ENCODE measurements around the gene CRADD.

CRADD gene

DNA sequence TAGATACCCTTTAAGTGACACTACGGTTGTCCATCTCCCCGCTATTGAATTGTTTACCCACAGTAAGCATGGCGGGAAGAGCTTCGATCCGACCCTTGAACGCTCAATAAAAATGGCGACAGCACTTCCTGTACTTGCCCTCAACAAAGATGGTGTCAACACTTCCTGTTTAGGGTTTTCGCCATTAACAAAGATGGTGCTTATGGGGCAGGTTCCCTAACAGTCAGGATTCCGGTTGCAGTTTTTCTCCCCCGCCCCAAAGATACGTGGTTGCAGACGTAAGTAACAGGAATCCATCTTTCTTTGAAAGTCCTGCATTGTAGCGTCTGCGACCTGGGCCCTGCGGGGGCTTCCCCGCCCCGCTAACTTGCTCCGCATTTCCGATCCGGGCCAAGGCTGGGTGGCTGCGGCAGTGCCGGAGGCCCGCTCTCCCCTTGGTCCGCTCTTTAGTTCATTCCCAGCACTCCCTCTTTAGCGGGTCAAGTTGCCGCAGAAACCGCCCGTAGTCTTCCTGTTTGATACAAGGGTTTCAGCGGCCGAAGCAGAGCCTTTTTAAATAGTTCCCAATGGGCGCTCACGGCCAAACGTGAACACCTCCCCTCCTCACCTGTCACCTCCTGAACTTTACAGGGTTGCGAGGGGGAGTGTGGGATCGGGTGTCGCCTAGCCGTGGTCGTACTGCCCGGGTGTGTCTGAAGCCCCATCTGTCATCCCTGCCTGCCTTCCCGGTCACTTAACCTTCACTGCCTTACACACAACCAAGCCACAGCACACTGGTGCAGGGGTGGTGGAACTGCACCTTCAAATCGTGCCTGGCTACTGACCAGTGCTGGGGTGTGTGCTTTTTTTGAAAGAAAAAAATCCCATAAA is at the start of gene CRADD:
CRADD (plus strand) TSS at position 181 of the 870 bp plus-strand sequence.
- TF ChIP-seq, protein P1, sequence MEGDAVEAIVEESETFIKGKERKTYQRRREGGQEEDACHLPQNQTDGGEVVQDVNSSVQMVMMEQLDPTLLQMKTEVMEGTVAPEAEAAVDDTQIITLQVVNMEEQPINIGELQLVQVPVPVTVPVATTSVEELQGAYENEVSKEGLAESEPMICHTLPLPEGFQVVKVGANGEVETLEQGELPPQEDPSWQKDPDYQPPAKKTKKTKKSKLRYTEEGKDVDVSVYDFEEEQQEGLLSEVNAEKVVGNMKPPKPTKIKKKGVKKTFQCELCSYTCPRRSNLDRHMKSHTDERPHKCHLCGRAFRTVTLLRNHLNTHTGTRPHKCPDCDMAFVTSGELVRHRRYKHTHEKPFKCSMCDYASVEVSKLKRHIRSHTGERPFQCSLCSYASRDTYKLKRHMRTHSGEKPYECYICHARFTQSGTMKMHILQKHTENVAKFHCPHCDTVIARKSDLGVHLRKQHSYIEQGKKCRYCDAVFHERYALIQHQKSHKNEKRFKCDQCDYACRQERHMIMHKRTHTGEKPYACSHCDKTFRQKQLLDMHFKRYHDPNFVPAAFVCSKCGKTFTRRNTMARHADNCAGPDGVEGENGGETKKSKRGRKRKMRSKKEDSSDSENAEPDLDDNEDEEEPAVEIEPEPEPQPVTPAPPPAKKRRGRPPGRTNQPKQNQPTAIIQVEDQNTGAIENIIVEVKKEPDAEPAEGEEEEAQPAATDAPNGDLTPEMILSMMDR (IDR thresholded peaks at IDR 0.05; ENCODE audit: insufficient read depth, missing control alignments) = no peak
- FAIRE-seq (peak; percentile 90), DNase-seq (ENCODE audit: insufficient read length, low spot score) (peak; percentile 31)

DNA sequence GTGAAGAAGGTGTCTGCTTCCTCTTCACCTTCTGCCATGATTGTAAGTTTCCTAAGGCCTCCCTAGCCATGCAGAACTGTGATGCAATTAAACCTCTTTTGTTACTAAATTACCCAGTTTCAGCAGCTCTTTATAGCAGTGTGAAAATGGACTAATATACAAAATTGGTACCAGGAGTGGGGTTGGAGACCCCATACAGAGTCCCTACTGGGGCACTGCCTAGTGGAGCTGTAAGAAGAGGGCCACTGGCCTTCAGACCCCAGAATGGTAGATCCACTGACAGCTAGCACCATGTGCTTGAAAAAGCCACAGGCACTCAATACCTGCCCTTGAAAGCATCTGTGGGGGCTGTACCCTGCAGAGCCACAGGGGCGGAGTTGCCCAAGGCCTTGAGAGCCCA is 44.8 kb upstream of the CRADD start:
- TF ChIP-seq, protein P1 (IDR thresholded peaks at IDR 0.05; ENCODE audit: insufficient read depth, missing control alignments) = no peak
- no peak for FAIRE-seq
- no peak for DNase-seq (ENCODE audit: insufficient read length, low spot score)

DNA sequence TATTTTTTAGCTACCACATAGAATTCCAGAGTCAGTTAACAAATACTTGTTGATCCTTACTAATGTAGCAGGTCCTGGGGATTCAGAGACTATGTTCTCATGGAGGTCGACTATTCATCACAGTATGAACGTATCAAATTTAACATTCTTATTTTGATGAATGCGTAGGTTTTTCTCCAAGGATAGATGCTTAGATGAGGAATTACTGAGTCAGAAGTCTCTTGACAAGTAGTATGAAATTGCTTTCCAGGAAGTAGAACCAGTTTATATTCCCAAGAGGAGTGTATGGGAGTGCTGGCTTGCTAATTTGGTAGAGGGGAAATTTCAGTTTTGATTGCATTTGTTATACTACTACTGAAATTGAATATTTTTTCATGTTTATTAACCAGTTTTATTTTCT is 42.8 kb upstream of the CRADD start:
- no peak for DNase-seq (ENCODE audit: insufficient read length, low spot score)
- no peak for FAIRE-seq
- TF ChIP-seq, protein P1 (IDR thresholded peaks at IDR 0.05; ENCODE audit: insufficient read depth, missing control alignments) = no peak

DNA sequence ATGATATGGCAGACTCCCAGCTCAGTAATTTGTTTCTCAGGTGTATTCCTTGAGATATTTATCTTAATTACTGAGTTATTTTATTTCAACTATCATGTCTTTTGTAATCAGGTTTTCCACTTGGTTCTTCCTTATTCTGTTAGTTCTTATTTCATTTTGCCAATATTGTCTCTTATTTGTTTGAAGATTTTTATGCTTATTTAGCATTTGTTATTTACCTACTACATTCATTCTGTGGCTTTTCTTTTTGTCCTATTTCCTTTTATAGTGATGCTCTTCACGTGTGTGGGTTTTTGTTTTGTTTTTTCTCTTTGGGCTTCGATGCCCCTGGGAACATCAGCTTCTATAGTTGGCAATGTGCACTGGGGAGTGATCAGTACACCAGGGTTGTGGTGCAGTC is 40.5 kb upstream of the CRADD start:
- no peak for FAIRE-seq
- TF ChIP-seq, protein P1 (IDR thresholded peaks at IDR 0.05; ENCODE audit: insufficient read depth, missing control alignments) = no peak
- DNase-seq (ENCODE audit: insufficient read length, low spot score) = no peak

DNA sequence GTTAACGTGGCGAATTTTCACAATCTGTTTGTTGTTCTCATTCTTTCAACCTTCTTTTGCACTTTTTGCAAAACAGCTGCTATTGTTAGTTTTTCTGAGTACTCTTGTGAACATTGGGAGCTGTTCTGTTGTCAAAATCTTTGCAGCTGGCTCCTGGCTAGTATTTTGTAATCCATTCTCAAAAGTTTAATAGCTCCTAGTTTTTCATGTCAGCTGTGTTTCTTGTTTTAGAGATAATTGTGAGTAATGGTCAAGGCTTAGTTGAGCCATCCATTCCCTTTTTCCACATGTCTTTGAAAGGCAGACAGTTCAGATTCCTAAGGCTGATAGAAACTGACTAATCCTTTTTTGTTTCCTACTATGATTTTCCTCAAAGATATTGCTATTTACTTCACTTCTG is 39.1 kb upstream of the CRADD start:
- FAIRE-seq (no peak), DNase-seq (ENCODE audit: insufficient read length, low spot score) (no peak)
- TF ChIP-seq, protein P1 (IDR thresholded peaks at IDR 0.05; ENCODE audit: insufficient read depth, missing control alignments) = no peak

DNA sequence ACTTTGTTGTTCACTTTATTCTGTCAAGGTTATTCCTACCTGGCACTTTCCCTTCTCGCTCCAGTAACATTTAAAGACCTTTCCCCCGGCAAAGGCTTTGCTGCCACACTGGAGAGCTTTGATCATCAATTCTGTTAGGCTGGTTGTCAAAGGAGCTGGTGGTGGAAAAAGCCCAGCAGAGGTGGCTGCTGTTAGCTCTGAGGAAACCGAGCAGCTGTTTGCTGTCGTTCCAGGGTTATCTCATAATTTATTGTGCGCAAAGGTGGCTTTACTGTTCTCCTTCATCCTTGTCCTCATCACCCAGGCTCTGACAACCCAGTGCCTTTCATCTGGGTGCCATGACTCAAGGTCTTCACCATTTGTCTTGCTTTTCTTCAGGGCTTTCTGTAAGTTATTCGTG is 38.2 kb upstream of the CRADD start:
- no peak for DNase-seq (ENCODE audit: insufficient read length, low spot score)

More for the DNA sequence above, 38.2 kb upstream of the CRADD start:
- FAIRE-seq = no peak
- TF ChIP-seq, protein P1 (IDR thresholded peaks at IDR 0.05; ENCODE audit: insufficient read depth, missing control alignments) = no peak
